ENCODE data around the gene GPHN. TPM values are rescaled to one million over a fixed set of nuclear protein-coding genes. Genes with fewer than 3 reads are reported as not detected.

Gene GPHN
- total and polyA plus RNA-seq, 2 of the 8 experiments (the other 6 are each of a cell fraction or from before 2014, with no cell fraction given), result 6.0 to 16.0 TPM

GRCh38 chr14:66508846-66509621, 1.1 kb downstream of the GPHN start (continued):
- TF ChIP-seq NANOG (IDR thresholded peaks at IDR 0.05; ENCODE audit: insufficient read depth, low read depth, low read length, poor library complexity, severe bottlenecking) (no peak), CTBP2 (IDR thresholded peaks at IDR 0.05; ENCODE audit: borderline replicate concordance, insufficient read depth, insufficient read length, low read length) (no peak), CBX5 (IDR thresholded peaks at IDR 0.05; ENCODE audit: low read depth, low read length) (no peak), SP4 (IDR thresholded peaks at IDR 0.05; ENCODE audit: low read length) (no peak), FOSL1 (IDR thresholded peaks at IDR 0.05; ENCODE audit: insufficient read depth, low read depth, low read length) (no peak), SP1 (IDR thresholded peaks at IDR 0.05; ENCODE audit: low read depth, low read length) (no peak), KDM4A (IDR thresholded peaks at IDR 0.05; ENCODE audit: low read depth, low read length, severe bottlenecking) (peak; percentile 58), YY1 (IDR thresholded peaks at IDR 0.05; ENCODE audit: low read depth, low read length) (no peak), RNF2 (IDR thresholded peaks at IDR 0.05; ENCODE audit: borderline replicate concordance, low read depth, low read length, missing control alignments, poor library complexity, severe bottlenecking) (peak; percentile 35), TAF1 (IDR thresholded peaks at IDR 0.05; ENCODE audit: low read depth, low read length) (no peak), MAX (IDR thresholded peaks at IDR 0.05) (no peak), NRF1 (IDR thresholded peaks at IDR 0.05; ENCODE audit: low read depth, low read length) (no peak), EZH2 (IDR thresholded peaks at IDR 0.05; ENCODE audit: low read depth, low read length, severe bottlenecking) (no peak), ZNF274 (IDR thresholded peaks at IDR 0.05; ENCODE audit: borderline replicate concordance, extremely low read depth, low read length) (no peak), PHF8 (conservative IDR thresholded peaks at IDR 0.05; ENCODE audit: low read depth, low read length) (no peak), CHD1 (IDR thresholded peaks at IDR 0.05; ENCODE audit: low read depth, low read length) (no peak), ASH2L (IDR thresholded peaks at IDR 0.05; ENCODE audit: low read length) (peak; percentile 49), RBBP5 (IDR thresholded peaks at IDR 0.05; ENCODE audit: borderline replicate concordance, low read depth, low read length) (no peak), SUZ12 (IDR thresholded peaks at IDR 0.05; ENCODE audit: low read length) (peak; percentile 14; the same call in 1 of the 2 replicates)
- TF ChIP-seq, protein P1, sequence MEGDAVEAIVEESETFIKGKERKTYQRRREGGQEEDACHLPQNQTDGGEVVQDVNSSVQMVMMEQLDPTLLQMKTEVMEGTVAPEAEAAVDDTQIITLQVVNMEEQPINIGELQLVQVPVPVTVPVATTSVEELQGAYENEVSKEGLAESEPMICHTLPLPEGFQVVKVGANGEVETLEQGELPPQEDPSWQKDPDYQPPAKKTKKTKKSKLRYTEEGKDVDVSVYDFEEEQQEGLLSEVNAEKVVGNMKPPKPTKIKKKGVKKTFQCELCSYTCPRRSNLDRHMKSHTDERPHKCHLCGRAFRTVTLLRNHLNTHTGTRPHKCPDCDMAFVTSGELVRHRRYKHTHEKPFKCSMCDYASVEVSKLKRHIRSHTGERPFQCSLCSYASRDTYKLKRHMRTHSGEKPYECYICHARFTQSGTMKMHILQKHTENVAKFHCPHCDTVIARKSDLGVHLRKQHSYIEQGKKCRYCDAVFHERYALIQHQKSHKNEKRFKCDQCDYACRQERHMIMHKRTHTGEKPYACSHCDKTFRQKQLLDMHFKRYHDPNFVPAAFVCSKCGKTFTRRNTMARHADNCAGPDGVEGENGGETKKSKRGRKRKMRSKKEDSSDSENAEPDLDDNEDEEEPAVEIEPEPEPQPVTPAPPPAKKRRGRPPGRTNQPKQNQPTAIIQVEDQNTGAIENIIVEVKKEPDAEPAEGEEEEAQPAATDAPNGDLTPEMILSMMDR (IDR thresholded peaks at IDR 0.05; ENCODE audit: control extremely low read depth in 1 of 3, insufficient read depth in 1 of 3, low read depth in 1 of 3, low read length in 3 of 3), result no peak

All from H1 (cell line).